ENCODE data around the gene MAMDC4. TPM values are rescaled to one million over a fixed set of nuclear protein-coding genes. Genes with fewer than 3 reads are reported as not detected.

MAMDC4 gene
- total and polyA plus RNA-seq, 2 experiments from 2014 or later = 1.7 to 6.8 TPM

DNA sequence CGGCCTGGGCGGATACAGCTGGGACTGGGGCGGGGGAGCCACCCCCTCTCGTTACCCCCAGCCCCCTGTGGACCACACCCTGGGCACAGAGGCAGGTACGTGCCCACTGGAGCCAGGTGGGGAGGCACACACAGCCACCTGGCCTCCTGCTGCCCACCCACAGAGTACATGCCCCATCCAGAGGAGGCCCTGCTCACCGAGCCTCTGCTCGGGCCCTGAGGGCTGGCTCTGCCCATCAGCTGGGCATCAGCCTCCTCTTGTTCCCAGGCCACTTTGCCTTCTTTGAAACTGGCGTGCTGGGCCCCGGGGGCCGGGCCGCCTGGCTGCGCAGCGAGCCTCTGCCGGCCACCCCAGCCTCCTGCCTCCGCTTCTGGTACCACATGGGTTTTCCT, 6.3 kb downstream of the MAMDC4 start:
- Histone ChIP-seq H4K20me1 (replicated peaks; ENCODE audit: insufficient read depth) (peaks cover 5% of the 10 kb centered on the region; the same call in 1 of the 2 replicates), H3K36me3 (ENCODE audit: insufficient read depth) (peaks cover 12% of the 10 kb centered on the region), H3K27ac (ENCODE audit: low read depth) (no peak overlapping the region), H3K9me2 (ENCODE audit: insufficient read depth) (no peaks in the 10 kb centered on the region), H3K4me1 (ENCODE audit: insufficient read depth) (no peaks in the 10 kb centered on the region), H3K4me3 (no peak overlapping the region), H3K79me2 (replicated peaks; ENCODE audit: insufficient read depth) (no peaks in the 10 kb centered on the region), H3K27me3 (ENCODE audit: insufficient read depth) (no peaks in the 10 kb centered on the region), H3K4me2 (no peak overlapping the region), H2AFZ (no peak overlapping the region), H3F3A (replicated peaks; ENCODE audit: low read depth) (0 out of 2 replicates have a peak, but pooled peaks cover 2% of the 10 kb centered on the region)
- Mint-ChIP-seq H3K36me3 (ENCODE audit: low read depth) (peaks cover 23% of the 10 kb centered on the region), H3K9me3 (no peaks in the 10 kb centered on the region), H3K4me1 (no peaks in the 10 kb centered on the region), H3K27me3 (ENCODE audit: insufficient read depth, low read depth, poor library complexity) (no peaks in the 10 kb centered on the region), H3K4me3 (no peak overlapping the region), H3K27ac (no peak overlapping the region)
- DNase-seq (ENCODE audit: low spot score) (no peak), ATAC-seq (no peak)
- TF ChIP-seq, protein P1, sequence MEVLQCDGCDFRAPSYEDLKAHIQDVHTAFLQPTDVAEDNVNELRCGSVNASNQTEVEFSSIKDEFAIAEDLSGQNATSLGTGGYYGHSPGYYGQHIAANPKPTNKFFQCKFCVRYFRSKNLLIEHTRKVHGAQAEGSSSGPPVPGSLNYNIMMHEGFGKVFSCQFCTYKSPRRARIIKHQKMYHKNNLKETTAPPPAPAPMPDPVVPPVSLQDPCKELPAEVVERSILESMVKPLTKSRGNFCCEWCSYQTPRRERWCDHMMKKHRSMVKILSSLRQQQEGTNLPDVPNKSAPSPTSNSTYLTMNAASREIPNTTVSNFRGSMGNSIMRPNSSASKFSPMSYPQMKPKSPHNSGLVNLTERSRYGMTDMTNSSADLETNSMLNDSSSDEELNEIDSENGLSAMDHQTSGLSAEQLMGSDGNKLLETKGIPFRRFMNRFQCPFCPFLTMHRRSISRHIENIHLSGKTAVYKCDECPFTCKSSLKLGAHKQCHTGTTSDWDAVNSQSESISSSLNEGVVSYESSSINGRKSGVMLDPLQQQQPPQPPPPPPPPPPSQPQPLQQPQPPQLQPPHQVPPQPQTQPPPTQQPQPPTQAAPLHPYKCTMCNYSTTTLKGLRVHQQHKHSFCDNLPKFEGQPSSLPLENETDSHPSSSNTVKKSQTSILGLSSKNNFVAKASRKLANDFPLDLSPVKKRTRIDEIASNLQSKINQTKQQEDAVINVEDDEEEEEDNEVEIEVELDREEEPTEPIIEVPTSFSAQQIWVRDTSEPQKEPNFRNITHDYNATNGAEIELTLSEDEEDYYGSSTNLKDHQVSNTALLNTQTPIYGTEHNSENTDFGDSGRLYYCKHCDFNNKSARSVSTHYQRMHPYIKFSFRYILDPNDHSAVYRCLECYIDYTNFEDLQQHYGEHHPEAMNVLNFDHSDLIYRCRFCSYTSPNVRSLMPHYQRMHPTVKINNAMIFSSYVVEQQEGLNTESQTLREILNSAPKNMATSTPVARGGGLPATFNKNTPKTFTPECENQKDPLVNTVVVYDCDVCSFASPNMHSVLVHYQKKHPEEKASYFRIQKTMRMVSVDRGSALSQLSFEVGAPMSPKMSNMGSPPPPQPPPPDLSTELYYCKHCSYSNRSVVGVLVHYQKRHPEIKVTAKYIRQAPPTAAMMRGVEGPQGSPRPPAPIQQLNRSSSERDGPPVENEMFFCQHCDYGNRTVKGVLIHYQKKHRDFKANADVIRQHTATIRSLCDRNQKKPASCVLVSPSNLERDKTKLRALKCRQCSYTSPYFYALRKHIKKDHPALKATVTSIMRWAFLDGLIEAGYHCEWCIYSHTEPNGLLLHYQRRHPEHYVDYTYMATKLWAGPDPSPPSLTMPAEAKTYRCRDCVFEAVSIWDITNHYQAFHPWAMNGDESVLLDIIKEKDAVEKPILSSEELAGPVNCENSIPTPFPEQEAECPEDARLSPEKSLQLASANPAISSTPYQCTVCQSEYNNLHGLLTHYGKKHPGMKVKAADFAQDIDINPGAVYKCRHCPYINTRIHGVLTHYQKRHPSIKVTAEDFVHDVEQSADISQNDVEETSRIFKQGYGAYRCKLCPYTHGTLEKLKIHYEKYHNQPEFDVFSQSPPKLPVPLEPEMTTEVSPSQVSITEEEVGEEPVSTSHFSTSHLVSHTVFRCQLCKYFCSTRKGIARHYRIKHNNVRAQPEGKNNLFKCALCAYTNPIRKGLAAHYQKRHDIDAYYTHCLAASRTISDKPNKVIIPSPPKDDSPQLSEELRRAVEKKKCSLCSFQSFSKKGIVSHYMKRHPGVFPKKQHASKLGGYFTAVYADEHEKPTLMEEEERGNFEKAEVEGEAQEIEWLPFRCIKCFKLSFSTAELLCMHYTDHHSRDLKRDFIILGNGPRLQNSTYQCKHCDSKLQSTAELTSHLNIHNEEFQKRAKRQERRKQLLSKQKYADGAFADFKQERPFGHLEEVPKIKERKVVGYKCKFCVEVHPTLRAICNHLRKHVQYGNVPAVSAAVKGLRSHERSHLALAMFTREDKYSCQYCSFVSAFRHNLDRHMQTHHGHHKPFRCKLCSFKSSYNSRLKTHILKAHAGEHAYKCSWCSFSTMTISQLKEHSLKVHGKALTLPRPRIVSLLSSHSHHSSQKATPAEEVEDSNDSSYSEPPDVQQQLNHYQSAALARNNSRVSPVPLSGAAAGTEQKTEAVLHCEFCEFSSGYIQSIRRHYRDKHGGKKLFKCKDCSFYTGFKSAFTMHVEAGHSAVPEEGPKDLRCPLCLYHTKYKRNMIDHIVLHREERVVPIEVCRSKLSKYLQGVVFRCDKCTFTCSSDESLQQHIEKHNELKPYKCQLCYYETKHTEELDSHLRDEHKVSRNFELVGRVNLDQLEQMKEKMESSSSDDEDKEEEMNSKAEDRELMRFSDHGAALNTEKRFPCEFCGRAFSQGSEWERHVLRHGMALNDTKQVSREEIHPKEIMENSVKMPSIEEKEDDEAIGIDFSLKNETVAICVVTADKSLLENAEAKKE (CRISPR knock-in tag; IDR thresholded peaks at IDR 0.05) = no peak
- TF ChIP-seq EZH2phosphoT487 (IDR thresholded peaks at IDR 0.05; ENCODE audit: unreplicated experiment) = no peak
- TF ChIP-seq ZNF114 (CRISPR knock-in tag; IDR thresholded peaks at IDR 0.05) = no peak
- TF ChIP-seq, protein P2, sequence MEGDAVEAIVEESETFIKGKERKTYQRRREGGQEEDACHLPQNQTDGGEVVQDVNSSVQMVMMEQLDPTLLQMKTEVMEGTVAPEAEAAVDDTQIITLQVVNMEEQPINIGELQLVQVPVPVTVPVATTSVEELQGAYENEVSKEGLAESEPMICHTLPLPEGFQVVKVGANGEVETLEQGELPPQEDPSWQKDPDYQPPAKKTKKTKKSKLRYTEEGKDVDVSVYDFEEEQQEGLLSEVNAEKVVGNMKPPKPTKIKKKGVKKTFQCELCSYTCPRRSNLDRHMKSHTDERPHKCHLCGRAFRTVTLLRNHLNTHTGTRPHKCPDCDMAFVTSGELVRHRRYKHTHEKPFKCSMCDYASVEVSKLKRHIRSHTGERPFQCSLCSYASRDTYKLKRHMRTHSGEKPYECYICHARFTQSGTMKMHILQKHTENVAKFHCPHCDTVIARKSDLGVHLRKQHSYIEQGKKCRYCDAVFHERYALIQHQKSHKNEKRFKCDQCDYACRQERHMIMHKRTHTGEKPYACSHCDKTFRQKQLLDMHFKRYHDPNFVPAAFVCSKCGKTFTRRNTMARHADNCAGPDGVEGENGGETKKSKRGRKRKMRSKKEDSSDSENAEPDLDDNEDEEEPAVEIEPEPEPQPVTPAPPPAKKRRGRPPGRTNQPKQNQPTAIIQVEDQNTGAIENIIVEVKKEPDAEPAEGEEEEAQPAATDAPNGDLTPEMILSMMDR (conservative IDR thresholded peaks at IDR 0.05; ENCODE audit: low read depth in 2 of 2) = no peak
- TF ChIP-seq JUNB (IDR thresholded peaks at IDR 0.05; ENCODE audit: unreplicated experiment) = no peak
- no peak for TF ChIP-seq EZH2 (IDR thresholded peaks at IDR 0.05; ENCODE audit: low read depth, unreplicated experiment)
- TF ChIP-seq ZNF331 (CRISPR knock-in tag; IDR thresholded peaks at IDR 0.05; ENCODE audit: low read depth) = no peak
- TF ChIP-seq, protein P3, sequence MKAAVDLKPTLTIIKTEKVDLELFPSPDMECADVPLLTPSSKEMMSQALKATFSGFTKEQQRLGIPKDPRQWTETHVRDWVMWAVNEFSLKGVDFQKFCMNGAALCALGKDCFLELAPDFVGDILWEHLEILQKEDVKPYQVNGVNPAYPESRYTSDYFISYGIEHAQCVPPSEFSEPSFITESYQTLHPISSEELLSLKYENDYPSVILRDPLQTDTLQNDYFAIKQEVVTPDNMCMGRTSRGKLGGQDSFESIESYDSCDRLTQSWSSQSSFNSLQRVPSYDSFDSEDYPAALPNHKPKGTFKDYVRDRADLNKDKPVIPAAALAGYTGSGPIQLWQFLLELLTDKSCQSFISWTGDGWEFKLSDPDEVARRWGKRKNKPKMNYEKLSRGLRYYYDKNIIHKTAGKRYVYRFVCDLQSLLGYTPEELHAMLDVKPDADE (IDR thresholded peaks at IDR 0.05) = no peak
- no peak for TF ChIP-seq STAT1 (IDR thresholded peaks at IDR 0.05; ENCODE audit: unreplicated experiment)
- no peak for TF ChIP-seq POLR2AphosphoS5 (IDR thresholded peaks at IDR 0.05; ENCODE audit: low read depth)
- TF ChIP-seq CREB1 (CRISPR knock-in tag; IDR thresholded peaks at IDR 0.05; ENCODE audit: low read depth) = no peak
- TF ChIP-seq, protein P4, sequence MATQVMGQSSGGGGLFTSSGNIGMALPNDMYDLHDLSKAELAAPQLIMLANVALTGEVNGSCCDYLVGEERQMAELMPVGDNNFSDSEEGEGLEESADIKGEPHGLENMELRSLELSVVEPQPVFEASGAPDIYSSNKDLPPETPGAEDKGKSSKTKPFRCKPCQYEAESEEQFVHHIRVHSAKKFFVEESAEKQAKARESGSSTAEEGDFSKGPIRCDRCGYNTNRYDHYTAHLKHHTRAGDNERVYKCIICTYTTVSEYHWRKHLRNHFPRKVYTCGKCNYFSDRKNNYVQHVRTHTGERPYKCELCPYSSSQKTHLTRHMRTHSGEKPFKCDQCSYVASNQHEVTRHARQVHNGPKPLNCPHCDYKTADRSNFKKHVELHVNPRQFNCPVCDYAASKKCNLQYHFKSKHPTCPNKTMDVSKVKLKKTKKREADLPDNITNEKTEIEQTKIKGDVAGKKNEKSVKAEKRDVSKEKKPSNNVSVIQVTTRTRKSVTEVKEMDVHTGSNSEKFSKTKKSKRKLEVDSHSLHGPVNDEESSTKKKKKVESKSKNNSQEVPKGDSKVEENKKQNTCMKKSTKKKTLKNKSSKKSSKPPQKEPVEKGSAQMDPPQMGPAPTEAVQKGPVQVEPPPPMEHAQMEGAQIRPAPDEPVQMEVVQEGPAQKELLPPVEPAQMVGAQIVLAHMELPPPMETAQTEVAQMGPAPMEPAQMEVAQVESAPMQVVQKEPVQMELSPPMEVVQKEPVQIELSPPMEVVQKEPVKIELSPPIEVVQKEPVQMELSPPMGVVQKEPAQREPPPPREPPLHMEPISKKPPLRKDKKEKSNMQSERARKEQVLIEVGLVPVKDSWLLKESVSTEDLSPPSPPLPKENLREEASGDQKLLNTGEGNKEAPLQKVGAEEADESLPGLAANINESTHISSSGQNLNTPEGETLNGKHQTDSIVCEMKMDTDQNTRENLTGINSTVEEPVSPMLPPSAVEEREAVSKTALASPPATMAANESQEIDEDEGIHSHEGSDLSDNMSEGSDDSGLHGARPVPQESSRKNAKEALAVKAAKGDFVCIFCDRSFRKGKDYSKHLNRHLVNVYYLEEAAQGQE (IDR thresholded peaks at IDR 0.05; ENCODE audit: unreplicated experiment) = no peak

All from GM23338 (cell line).